ENCODE data around the gene ZNRF4.

Gene ZNRF4

DNA sequence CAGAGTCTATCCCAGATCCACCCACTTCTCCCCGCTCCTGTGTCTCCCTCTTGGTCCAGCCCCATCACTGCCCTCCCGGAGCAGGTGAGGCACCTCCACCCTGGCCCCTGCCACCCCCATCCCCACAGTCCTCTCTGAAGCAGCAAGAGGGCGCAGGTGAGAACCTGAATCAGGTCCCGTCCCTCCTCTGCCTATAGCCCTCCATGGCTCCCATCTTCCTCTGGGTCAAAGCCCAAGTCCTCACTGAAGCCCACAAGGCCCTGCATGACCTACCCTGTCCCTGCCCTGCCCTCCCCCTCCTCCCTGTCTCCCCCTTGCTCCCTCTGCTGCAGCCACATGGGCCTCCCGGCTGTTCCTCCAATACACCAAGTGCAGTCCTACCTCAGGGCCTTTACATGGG lies 10.8 kb upstream of the ZNRF4 start:
- DNase-seq: no peak

DNA sequence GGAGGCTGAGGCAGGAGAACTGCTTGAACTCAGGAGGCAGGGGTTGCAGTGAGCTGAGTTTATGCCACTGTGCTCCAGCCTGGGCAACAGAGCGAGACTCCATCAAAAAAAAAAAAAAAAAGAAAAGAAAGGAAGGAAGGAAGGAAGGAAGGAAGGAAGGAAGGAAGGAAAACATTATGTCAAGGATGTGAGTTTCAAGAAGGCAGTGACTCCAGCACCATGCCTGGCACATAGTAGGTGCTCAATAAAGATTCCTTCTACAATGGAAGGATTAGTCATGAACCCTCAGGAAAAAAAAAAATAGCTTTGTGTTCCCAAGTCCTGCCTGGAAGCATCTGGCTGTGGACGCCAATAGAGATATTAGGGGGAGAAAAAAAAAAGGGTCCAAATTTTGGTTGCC lies 10.1 kb upstream of the ZNRF4 start:
- DNase-seq: no peak

DNA sequence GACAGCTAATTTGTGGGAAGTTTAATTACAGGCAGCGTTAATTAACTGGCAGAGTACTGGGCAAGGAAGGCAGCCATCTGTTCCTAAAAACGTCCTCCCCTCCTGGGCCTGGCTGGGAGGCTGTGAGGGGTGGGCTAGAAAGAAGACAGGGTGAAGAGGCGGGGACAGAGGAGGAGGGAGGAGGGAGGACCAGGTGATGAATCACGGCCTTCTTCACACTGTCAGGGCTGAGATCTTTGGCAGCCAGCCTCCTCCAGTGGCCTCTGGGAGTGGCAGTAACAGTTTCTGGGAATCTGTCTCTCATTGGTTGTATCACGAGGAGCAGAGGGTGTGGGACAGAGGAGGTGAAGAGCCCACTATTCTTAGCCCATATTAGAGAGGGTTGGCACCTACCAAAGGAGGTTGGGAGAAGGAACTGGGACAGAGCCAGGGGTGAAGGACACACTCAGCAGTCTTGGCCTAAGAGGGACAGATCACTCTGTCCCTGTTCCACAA lies 9.6 kb upstream of the ZNRF4 start:
- DNase-seq: no peak

DNA sequence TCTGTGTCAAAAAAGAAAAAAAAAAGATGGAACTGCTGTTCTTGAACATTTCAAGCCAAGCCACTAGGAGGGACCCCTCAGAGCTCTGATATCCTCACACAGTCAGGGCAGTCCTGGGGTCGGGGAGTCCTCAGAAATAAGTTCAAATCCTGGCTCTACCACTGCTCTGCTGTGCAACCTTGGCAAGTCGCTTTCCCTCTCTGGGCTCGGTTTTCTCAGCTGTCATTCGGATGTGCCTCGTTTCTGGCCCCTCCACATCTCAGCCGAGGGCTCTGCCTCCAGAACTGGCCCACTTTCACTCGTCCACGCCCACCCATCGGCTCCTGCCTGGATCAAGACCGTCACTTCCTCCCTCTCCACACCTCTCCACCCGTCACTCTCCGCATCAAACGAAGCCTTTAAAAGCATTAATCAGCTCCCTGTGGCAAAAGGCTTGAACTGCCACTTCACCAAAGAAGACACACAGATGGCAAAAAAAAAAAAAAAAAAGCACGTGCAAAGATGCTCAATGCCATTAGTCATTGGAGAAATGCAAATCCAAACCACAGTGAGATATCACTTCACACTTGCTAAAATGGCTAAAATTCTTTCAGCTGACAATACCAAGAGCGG lies 7.4 kb upstream of the ZNRF4 start:
- DNase-seq: no peak

DNA sequence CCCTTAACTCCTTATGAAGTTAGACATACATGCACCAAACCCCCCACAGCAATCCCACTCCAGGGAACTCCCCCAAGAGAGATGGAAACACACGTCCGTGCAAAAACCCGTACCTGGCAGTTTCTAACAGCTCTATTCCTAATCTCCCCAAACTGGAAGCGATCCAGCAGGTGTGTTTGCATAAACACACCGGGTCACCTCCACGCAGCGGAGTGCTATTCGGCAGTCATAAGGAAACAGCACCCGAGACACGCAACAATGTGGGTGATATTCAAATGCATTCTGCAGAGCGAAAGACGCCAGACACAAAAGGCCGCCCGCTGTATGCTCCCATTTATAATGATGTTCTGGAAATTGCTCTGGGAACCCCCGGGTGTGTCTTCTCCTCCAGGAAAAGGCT lies 6.8 kb upstream of the ZNRF4 start:
- no peak for DNase-seq

DNA sequence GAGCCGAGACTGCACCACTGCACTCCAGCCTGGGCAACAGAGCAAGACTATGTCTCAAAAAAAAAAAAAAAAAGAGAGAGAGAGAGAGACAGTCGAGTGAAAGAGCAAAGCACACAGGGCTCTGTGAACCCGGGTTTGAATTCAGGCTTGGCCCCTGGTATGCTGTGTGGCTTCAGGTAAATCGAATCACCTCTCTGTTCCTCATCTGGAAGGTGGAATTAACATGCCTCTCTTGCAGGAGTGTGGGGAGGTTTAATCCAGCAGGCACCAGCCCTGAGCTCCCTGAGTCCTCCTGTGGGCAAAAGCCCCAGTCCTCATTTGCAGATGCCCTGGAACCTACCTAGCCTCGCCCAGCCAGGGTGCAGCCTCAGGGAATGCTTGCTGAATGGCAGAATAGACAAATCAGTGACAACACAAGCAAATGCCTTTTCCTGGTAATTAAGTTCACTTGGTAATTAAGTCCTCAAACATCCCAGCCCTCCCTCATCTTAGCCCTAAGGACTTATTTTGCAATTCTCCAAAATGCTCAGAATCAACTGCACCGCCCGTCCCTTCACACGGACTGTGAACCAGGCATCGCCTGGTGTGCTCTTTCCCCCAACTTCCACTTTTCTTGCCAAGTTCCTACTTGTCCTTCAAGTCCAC lies 4.6 kb upstream of the ZNRF4 start:
- no peak for DNase-seq

DNA sequence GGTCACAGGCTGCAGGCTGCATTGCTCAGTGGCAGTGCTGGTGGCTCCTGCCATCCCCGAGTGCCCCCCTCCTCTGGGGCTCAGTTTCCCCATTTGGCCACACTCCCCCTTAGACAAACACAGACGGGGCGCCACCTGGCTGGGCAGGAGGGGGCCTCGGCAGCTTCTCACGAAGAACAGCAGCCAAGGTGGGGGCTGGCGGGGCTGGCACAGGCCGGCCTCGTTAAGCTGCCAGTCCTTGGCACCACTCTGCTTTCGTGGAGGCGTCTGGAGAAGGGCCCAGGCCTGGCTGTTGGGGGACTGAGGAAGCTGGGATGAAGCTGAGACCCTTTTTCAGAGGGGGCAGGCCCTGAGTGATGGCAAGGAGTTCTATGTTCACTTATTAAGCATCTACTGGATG lies 3.7 kb upstream of the ZNRF4 start:
- no peak for DNase-seq

DNA sequence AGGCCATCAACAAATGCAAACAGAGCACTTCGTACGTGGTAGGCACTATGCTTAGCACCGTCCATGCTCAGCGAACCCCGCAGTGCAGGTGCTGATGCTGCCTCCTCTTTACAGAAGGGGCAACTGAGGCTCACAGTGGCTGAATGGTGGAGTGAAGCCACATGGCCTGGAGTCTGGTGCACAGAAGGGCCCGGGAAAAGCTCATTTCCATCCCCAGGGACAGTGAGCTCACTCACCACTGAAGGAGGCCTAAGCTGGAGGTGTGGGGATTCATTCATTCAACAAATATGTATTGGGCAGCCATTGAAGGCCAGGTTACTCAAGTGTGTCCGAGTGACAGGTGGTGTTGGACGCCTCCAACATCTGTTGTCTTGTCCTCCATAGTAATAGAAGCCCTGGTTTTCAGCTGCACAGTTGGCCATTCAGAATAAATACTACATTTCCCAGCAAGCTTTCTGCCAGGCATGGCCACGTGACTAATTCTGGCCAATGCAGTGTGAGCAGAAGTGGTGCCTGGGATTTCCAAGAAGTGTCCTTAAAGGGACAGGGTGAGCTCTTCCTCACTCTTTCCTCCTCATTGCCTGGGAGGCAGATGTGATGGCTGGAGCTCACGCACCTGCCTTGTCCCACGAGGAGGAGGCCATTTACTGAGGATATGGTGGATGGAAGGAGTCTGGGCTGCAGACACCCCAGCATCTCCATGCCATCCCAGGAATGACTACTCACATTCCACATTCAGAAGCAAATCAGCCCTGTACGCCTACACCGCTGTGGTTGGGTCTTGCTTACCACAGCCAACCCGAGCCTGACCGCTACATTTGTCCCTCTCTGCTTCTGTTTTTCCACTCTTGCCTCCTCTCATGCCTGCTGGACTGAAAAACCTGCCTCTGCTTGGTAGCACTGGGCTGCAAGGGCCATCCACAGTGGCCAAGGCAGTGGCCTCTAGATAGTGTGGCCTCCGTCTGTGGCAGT lies 2.3 kb upstream of the ZNRF4 start:
- no peak for DNase-seq

DNA sequence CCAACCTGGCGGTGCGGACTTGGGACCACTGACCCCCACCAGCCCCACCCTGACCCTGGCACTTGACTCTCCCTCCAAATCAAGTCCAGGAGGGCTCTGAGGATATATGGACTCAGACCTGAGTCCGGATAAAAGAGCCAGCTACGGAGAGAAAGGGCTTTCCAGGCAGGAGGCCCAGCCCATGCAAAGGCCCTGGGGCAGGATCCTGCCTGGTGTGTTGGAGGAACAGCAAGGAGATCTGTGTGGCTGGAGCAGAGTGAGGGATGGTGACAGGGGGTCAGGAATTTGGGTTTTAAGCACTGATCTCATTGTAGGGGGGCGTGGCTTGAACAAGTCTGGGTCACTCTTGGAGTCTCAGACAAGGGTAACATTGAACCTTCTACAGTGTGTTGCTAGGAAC lies 474 bp upstream of the ZNRF4 start:
- no peak for DNase-seq

DNA sequence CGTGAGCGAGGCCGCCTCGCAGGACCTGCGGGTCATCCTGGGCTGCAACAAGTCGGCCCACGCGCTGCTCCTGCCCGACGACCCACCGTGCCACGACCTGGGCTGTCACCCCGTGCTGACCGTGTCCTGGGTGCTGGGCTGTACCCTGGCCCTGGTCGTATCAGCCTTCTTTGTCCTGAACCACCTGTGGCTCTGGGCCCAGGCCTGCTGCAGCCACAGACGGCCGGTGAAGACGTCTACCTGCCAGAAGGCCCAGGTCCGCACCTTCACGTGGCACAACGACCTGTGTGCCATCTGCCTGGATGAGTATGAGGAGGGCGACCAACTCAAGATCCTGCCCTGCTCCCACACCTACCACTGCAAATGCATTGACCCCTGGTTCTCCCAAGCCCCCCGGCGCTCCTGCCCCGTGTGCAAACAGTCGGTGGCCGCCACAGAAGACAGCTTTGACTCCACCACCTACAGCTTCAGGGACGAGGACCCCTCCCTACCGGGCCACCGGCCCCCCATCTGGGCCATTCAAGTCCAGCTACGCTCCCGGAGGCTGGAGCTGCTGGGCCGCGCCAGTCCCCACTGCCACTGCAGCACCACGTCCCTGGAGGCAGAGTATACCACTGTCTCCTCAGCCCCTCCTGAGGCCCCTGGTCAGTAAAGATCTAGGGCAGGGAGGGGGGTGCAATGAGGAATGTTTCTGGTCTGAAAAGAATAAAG lies 1.1 kb downstream of the ZNRF4 start:
- no peak for DNase-seq

DNA sequence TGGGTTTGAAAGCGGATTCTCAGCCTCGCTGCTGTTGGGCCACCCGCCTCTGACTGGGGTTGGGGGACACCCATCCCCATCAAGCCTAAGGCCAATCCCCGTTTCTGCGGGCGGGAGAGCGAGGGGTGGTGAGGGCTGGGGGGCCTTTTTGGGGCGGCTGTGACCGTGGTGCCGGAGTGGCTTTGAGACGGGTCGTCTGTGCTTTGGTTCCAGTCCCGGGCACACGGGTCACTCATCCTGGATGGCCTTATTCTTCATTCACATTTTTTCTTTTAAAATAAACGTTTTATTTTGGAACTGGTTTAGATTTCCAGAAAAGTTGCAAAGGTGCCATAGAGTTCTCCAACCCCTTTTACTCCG lies 1.6 kb downstream of the ZNRF4 start:
- DNase-seq: no peak

DNA sequence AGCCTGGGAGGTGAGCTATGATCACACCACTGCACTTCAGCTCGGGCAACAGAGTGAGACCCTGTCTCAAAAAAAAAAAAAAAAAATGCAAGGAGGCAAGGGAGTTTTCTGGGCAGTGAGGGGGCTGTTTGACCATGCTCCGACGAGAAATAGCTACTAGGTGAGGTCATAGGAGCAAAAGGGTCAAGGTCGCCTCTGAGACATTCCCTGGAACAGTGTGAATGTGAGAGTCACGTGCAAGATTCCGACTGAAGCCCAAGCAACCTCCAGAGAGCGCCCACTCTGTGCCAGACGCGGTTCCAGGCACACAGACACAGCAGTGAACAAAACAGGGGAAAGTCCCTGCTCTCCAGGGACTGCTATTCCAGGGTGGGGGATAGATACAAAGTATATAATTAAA lies 2.5 kb downstream of the ZNRF4 start:
- no peak for DNase-seq

DNA sequence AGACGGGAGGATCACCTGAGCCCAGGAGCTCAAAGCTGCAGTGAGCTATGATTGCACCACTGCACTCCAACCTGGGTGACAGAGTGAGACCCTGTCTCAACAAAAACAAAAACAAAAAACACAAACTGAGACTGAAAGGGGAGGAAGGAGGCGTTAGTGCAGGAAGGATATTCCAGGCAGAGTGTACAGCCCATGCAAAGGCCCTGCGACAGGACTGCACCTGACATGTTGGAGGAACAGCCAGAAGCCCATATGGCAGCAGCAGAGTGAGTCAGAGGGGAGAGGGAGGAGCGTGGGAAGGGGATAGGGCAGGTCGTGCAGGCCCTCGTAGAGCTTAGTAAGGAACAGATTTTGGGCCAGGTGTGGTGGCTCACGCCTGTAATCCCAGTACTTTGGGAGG lies 3.2 kb downstream of the ZNRF4 start:
- DNase-seq: no peak

DNA sequence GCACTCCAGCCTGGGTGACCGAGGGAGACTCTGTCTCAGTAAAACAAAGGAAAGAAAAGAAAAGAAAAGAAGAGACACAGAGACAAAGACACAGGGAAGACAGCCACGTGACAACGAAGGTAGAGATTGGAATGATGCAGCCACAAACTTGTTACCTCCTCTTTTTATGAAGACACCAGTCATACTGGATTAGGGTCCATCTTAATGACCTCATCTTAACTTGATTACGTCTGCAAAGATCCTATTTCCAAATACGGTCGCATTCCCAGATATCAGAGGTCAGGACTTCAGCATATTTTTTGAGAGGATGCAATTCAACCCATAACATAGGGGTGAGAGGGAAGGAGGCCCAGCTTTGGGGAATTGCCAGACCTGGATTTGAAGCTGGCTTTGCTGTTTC lies 4.1 kb downstream of the ZNRF4 start:
- no peak for DNase-seq

DNA sequence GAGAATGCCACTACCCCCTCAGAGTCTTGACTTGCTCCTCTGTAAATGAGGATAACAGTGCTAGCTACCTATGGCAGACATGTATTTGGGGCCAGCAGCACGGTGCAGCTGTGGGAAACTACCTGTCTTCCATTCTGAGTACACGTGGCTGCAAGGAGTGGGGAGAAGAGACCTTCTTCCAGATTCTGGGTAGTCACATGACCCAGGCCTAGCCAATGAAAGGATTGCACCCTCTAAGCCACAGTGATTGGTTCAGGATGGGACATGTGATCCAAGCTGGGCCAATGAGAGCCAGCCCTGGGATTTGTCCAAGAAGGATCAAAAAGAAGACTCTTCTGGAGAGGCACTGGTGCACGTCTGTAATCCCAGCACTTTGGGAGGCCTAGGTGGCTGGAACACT lies 5.5 kb downstream of the ZNRF4 start:
- no peak for DNase-seq

DNA sequence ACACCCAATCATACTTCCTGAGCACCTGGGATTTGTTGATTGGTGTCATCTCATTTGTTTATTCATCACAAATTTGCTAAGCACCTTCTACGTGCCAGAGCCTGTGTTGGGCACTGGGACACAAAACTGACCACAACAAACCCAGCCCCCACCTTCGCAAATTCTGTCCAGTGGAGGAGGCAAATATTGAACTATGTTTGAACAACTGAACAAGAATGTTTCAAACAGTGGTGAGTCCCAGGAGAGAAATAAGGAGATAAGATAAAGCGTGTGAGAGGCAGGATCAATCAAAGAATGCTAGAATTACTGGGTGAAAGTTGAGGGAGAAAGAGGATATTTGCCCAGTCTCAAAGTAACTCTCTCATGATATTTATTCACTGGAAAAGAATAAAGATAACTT lies 8.7 kb downstream of the ZNRF4 start:
- DNase-seq: no peak

DNA sequence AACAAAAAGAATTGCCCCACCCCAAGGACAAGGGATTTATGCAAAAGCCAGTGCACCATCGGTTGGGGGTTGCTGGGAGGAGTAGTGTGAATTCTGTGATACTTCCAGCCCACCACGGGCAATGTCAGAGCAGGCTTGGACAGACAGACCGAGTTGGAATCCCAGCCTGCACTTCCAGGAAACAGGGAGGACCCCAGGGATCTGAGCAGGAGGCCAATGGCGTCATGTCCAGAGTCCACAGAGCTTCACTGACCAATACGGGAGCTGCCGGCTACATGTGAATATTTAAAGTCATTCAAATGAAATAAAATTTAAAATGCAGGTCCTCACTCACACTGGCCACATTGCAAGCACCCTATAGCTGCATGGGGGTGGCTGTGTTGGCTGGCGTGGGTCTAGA lies 10.9 kb downstream of the ZNRF4 start:
- DNase-seq: no peak

DNA sequence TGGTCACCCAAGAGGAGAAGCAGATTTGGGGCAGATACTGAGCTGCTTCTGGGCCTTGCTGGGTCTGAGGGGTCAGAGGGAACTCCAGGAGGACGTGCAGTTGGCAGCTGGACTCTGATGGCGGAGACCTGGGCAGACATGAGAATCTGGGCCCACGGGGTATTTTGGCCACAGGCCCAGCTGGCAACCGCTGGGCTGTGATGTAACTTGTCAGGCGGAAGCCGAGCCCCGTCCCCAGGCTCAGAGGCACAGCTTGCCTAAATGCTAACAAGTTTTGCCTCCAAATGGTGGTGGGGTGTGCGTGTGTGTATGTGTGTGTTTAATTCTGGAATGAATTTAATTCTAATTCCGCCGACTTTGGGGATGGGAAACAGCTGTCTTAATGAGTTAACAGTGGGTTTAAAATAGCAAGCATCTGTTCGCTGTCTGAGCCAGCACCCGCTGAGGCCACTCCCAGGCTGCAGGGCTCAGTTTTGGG lies 11.6 kb downstream of the ZNRF4 start:
- no peak for DNase-seq

DNA sequence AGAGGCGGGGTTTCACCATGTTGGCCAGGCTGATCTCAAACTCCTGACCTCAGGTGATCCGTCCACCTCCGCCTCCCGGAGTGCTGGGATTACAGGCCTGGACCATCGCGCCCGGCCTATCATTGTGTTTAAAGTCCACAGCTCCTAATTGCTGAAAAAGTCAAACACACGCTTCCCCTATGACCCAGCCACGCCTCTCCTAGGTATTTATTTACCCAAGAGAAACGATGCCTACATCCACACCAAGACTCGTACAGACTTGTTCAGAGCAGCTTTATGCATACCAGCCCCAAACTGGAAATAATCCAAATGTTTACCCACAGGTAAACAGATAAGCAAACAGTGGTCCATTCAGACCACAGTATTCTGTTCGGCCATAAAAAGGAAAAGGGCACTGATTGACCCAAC lies 15.1 kb downstream of the ZNRF4 start:
- no peak for DNase-seq

DNA sequence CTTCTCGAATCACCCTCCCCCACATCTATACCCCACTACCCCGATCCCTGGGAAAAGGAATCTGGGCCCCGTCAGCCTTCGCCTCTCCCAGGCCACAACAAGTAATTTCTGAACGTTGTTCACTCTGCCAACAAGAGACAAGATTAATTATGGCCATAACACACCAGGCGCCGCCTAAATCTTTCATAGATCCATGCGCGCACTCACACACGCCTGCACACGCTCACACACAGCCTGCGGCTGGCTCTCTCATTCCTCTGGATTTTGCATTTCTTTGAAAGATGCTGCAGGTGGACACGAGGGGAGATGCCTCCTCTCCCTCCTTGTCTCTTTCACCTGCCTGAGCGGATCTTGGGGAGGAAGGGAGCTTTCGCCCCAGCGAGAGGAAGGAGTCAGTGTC lies 17.1 kb downstream of the ZNRF4 start:
- no peak for DNase-seq

DNA sequence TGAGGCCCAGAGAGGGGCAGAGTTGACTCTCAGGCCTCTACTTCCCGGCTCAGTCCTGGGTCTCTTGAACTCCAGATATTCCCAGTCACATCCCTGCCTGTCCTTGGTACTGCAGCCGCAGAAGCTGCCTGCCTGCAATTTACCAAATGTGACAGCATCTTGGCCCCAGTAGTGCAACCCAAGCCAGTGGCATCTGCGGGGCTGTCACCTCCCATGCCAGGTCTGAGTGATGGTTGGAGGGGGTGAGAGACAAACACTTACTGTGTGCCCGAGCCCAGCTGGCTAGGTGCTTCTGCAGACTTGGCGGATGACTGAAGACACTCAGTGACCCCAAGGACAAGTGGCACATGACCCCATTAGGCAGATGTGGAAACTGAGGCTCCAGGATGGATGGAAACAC lies 18.4 kb downstream of the ZNRF4 start:
- DNase-seq: no peak

DNA sequence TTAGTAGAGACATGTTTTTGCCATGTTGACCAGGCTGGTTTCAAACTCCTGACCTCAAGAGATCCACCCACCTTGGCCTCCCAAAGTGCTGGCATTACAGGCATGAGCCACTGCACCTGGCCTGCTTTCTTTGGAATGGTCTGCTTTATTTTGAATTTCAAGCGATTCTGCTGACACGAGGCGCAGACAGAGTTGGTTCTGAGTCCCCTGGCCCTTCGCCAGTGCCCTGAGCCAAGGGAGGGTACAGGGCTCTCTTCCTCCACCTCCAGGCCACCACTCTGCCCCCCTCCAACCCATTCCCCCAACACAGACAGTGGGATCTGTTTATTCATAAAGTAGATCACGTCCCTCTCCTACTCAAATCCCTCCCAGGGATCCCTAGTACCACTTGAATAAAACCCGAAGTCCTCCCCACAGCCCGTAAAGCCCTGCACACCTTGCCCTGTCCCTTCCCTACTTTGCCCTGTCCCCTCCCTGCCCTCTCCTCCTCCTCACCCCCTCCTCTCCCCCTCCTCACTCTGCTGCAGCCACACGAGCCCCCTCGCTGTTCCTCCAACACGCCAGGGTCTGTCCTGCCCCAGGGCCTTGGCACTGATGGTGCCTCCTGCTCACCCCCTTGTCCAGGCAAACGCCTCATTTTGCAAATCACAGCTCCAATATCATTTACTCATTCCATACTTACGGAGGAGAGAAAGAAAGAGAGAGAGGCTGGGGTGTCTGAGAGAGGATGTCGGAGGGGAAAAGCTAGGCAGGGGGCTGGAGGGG lies 22.4 kb downstream of the ZNRF4 start:
- no peak for DNase-seq

All from AML-193 (cell line).